ENCODE measurements around the gene NHEJ1.
"Not testable (repeated sequence)": the region's sequence is repeated elsewhere in the genome, so short reads cannot be mapped to it uniquely, and the experiment has no call there.

The NHEJ1 gene

DNA sequence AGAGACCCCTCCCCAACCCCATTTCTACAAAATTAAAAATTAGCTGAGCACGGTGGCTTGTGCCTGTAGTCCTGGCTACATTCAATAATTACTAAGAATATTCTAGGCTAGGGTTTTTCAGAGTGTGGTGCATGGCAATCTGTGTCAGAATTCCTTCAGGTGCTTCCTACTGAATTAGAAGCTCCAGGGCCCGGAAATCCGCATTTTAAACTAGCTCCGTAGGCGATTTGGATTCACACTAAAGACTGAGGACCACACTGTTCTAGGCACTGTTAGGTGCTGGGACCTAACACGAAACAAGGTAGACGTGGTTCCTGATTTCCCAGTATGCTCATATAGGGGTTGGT lies 45.3 kb upstream of the NHEJ1 start:
- no peak for DNase-seq (ENCODE audit: low read depth)
- H3K4me3 ChIP-seq (ENCODE audit: low read depth, low read length), result peak overlapping the region; percentile 74
- TF ChIP-seq, protein P1, sequence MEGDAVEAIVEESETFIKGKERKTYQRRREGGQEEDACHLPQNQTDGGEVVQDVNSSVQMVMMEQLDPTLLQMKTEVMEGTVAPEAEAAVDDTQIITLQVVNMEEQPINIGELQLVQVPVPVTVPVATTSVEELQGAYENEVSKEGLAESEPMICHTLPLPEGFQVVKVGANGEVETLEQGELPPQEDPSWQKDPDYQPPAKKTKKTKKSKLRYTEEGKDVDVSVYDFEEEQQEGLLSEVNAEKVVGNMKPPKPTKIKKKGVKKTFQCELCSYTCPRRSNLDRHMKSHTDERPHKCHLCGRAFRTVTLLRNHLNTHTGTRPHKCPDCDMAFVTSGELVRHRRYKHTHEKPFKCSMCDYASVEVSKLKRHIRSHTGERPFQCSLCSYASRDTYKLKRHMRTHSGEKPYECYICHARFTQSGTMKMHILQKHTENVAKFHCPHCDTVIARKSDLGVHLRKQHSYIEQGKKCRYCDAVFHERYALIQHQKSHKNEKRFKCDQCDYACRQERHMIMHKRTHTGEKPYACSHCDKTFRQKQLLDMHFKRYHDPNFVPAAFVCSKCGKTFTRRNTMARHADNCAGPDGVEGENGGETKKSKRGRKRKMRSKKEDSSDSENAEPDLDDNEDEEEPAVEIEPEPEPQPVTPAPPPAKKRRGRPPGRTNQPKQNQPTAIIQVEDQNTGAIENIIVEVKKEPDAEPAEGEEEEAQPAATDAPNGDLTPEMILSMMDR (IDR thresholded peaks at IDR 0.05; ENCODE audit: control insufficient read depth, extremely low read depth, insufficient read depth), result no peak

DNA sequence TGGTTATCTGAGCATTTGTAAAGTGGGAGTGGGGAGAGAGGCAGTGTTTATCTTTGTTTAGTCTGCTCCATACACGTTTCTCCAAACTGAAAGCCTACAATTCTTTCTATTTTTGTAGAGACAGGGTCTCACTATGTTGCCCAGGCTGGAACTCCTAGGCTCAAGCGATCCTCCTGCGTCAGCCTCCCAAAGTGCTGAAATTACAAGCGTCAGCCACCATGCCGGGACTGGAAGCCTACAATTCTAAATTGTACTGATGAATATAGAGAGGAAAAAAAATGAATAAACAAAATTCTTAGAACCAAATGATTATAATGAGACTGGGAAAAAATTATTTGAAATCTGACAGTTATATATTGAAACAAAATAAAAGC lies 44.5 kb upstream of the NHEJ1 start:
- H3K4me3 ChIP-seq (ENCODE audit: low read depth, low read length), result no peak overlapping the region
- DNase-seq (ENCODE audit: low read depth), result no peak
- TF ChIP-seq, protein P1 (IDR thresholded peaks at IDR 0.05; ENCODE audit: control insufficient read depth, extremely low read depth, insufficient read depth), result no peak

DNA sequence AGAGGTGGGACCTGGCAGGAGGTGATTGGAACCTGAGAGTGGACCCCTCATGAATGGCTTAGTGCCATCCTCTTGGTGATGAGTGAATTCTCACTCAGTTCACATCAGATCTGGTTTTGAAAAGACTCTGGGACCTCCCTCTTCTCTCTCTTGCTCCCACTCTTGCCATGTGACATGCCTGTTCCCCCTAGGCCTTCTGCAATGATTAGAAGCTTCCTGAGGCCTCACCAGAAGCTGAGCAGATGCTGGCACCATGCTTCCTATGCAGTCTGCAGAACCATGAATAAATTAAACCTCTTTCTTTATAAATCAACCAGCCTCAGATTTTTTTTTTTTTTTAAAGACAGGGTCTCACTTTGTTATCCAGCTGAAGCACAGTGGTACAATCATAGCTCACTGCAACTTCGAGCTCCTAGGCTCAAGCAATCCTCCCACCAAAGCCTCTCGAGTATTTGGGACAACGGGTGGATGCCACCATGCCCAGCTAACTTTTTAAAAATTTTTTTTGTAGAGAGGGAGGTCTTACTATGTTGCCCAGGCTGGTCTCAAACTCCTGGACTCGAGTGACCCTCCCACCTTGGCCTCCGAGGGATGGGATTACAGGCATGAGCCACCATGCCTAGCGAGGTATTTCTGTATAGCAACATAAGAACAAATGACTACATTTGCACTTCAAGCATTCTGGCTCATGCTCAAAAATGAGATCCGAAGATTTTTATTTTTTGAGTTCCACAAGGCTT lies 44.0 kb upstream of the NHEJ1 start:
- DNase-seq (ENCODE audit: low read depth), result no peak
- TF ChIP-seq, protein P1 (IDR thresholded peaks at IDR 0.05; ENCODE audit: control insufficient read depth, extremely low read depth, insufficient read depth), result no peak
- H3K4me3 ChIP-seq (ENCODE audit: low read depth, low read length), result no peak overlapping the region

DNA sequence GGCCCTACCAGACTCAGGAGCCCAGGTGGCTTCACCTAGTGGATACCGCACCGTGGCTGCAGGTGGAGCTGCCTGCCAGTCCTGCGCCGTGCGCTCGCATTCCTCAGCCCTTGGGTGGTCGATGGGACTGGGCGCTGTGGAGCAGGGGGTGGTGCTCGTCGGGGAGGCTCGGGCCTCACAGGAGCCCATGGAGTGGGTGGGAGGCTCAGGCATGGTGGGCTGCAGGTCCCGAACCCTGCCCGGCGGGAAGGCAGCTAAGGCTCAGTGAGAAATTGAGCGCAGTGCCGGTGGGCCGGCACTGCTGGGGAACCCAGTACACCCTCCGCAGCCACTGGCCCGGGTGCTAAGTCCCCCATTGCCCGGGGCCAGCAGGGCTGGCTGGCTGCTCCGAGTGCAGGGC lies 40.7 kb upstream of the NHEJ1 start:
- not testable (repeated sequence) for H3K4me3 ChIP-seq (ENCODE audit: low read depth, low read length); DNase-seq (ENCODE audit: low read depth)

DNA sequence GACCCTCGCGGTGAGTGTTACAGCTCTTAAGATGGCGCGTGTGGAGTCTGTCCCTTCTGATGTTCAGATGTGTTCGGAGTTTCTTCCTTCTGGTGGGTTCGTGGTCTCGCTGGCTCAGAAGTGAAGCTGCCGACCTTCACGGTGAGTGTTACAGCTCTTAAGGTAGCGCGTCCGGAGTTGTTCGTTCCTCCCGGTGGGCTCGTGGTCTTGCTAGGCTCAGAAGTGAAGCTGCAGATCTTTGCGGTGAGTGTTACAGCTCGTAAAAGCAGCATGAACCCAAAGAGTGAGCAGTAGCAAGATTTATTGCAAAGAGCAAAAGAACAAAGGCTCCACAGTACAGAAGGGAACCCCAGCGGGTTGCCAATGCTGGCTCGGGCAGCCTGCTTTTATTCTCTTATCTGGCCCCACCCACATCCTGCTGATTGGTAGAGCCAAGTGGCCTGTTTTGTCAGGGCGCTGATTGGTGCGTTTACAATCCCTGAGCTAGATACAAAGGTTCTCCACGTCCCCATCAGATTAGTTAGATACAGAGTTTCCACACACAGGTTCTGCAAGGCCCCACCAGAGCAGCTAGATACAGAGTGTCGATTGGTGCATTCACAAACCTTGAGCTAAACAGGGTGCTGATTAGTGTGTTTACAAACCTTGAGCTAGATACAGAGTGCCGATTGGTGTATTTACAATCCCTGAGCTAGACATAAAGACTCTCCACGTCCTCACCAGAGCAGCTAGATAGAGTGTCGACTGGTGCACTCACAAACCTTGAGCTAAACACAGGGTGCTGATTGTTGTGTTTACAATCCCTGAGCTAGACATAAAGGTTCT lies 40.1 kb upstream of the NHEJ1 start:
- not testable (repeated sequence) for DNase-seq (ENCODE audit: low read depth); H3K4me3 ChIP-seq (ENCODE audit: low read depth, low read length)

DNA sequence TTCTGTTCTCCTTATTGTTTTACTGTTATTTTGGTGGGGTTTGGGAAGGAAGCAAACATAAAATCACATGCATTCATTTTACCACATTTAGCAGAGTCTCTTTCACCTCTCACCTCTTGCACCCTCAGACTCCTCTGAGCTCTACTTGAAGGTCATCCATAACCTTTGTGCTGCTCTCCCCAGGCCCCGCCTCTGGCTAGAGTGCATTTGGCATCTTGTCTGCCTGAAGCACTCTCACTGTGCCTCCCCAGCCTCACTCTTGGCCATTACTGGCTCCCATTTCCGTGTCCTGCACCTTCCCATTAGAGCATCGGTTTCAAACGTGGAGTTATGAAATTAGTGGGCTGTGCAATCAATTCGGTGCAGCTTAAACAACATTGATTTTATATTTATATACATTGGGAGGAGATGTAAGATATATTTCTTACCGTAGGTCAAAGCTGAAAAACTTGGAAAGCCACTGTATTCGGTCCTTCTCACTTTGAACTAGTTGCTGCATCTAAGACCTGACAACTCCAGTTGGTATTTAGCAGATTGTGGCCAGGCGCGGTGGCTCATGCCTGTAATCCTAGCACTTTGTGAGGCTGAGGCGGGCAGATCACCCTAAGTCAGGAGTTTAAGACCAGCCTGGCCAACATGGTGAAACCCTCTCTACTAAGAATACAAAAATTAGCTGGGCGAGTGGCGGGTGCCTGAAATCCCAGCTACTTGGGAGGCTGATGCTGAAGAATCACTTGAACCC lies 39.0 kb upstream of the NHEJ1 start:
- DNase-seq (ENCODE audit: low read depth), result no peak
- H3K4me3 ChIP-seq (ENCODE audit: low read depth, low read length), result no peak overlapping the region
- TF ChIP-seq, protein P1 (IDR thresholded peaks at IDR 0.05; ENCODE audit: control insufficient read depth, extremely low read depth, insufficient read depth), result no peak

DNA sequence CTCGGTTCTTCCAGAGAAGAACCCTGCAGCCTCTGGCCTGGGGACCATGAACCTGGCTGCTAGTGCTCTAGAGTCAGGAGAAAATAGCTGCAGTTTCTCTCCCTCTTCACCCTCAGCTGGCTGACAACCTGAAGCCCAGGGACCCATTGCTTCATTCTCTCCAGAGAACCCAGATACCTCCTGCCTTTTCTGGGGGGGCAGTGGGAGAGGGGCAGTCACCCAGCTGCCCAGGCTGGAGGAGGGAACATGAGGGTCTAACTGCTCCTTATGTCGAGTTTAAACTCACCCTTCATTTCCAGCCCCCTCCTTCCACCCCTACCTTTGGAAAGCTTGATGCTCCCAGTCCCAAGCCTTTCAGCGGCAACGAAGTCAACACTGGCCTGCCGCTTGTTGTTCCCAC lies 38.4 kb upstream of the NHEJ1 start:
- TF ChIP-seq, protein P1 (IDR thresholded peaks at IDR 0.05; ENCODE audit: control insufficient read depth, extremely low read depth, insufficient read depth), result no peak
- H3K4me3 ChIP-seq (ENCODE audit: low read depth, low read length), result no peak overlapping the region
- no peak for DNase-seq (ENCODE audit: low read depth)

Data from LNCaP clone FGC (cell line).